Activated T-cell treated with anti-CD3 and anti-CD28 coated beads for 24 hours (primary cell): Measurements from ENCODE around the gene SPIRE2.

ENCODE experiments used
- DNase-seq: peaks from one replicate; pipeline ENCODE4 v3.0.0-alpha.2; 2020; ENCODE audit warnings: low read depth

The SPIRE2 gene

DNA sequence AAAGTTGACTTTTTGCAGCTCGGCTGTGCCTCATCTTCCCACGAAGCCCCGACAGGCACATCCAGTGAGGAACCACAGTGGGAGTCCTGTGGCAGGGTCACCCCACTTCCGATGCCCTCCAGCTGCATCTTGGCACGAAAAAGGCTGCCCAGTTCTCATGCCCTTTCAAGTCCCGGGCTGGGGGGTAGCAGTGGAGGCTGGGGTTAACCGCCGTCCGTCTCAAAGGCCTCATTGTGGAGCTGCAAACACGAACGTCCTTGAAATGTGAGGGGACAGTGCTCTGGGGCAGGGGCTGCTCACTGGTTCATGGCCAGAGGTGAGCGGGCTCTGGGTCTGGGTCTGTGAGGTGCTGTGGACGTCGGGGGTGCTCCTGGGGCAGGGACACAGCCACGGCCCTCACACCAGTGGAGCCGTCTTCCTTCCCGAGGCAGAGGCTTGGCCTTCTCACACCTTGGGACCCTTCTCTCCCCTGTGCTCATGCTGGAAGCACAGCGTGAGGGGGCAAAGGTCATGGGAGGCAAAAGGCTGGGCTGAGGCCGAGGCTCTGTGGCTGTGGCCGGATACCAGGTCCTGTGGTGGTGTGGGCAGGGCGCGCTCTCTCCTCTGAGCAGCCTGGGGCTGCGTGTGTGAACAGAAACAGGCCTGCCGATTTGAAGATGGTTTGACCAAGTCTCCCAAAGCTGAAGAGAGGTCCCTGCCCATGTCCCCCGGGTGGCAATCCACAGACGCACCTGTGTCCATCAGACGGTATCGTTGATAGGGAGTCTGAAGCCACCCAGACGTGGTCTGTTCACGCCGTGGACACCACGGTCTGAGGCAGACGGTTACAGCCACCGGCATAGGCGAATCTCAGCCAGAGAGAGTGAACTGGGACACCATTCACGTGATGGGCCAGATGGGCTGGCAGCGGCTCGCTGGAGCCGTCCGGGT is 87.3 kb downstream of the SPIRE2 start:
- DNase-seq: no peak

- peak; percentile 57 for DNase-seq
Measured at GRCh38 chr16:89917773-89918452, 89.6 kb downstream of the SPIRE2 start.

DNA sequence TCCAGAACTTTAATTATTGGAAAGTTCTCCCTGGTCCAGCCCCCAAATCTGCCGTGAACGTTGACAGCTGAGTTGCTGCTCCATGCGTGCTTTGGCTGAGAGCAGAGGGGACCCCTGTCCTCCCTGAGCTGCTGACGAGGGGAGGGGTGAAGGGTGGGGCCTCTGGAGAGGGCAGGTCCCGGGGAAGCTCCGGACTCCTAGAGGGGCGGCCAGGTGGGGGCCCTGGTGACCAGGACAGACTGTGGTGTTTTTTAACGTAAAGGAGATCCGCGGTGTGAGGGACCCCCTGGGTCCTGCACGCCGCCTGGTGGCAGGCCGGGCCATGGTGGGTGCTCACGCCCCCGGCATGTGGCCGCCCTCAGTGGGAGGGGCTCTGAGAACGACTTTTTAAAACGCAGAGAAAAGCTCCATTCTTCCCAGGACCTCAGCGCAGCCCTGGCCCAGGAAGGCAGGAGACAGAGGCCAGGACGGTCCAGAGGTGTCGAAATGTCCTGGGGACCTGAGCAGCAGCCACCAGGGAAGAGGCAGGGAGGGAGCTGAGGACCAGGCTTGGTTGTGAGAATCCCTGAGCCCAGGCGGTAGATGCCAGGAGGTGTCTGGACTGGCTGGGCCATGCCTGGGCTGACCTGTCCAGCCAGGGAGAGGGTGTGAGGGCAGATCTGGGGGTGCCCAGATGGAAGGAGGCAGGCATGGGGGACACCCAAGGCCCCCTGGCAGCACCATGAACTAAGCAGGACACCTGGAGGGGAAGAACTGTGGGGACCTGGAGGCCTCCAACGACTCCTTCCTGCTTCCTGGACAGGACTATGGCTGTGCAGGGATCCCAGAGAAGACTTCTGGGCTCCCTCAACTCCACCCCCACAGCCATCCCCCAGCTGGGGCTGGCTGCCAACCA is 90.4 kb downstream of the SPIRE2 start, which contains the start of gene MC1R:
TSS of gene MC1R (plus strand) at position 410 of the 895 bp plus-strand sequence. CDS start at position 807, 397 bp downstream.
- no peak for DNase-seq

DNA sequence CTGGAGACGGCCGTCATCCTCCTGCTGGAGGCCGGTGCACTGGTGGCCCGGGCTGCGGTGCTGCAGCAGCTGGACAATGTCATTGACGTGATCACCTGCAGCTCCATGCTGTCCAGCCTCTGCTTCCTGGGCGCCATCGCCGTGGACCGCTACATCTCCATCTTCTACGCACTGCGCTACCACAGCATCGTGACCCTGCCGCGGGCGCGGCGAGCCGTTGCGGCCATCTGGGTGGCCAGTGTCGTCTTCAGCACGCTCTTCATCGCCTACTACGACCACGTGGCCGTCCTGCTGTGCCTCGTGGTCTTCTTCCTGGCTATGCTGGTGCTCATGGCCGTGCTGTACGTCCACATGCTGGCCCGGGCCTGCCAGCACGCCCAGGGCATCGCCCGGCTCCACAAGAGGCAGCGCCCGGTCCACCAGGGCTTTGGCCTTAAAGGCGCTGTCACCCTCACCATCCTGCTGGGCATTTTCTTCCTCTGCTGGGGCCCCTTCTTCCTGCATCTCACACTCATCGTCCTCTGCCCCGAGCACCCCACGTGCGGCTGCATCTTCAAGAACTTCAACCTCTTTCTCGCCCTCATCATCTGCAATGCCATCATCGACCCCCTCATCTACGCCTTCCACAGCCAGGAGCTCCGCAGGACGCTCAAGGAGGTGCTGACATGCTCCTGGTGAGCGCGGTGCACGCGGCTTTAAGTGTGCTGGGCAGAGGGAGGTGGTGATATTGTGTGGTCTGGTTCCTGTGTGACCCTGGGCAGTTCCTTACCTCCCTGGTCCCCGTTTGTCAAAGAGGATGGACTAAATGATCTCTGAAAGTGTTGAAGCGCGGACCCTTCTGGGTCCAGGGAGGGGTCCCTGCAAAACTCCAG is 91.5 kb downstream of the SPIRE2 start:
- DNase-seq: no peak

GRCh38 chr16:89920723-89921122 is 92.4 kb downstream of the SPIRE2 start:
- no peak for DNase-seq
